ENCODE measurements around the gene HHIPL1. TPM values are rescaled to one million over a fixed set of nuclear protein-coding genes. Genes with fewer than 3 reads are reported as not detected.
A peak's percentile ranks its signal among the peaks of the same experiment; 100 is the strongest.

The HHIPL1 gene
- total and polyA plus RNA-seq, 2 of the 8 experiments (the other 6 are each of a cell fraction or from before 2014, with no cell fraction given), result 1.5 to 2.6 TPM

DNA sequence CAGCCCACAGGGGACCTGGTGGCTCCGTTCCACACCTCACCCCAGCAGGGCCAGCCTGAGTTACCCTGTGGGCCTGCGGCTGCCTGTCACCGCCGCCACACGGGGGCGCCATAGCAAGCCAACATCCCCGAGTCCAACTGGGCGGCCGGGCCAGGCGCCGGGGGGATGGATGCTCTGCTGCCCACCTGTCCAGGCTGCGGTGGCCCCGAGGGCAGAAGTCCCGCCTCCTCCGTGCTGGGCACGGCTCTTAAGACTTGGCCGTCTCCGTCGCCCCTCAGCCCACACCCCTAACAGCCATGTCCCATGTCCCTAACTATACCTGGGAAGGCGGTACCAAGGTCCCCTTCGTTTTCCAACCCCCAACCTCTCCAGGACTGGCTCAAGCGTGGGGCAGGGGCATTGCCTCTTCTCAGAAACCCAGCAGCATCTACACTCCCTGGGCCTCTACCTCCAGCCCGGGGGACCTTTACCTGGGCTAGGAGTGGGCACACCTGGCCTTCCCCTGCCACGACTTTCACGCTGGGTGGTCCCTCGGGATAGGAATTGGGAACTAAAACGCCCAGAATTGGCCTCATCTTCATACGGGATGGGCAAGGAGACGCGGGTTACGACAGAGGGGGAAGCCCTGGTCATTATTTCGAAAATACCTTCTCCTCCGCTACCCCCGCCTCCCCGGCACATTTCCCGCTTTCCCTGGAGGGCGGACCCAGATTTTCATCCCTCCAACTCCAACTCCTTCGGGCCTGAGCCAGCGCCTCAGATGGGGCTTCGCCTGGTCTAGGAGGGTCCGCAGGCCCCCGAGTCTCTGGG is 38.1 kb downstream of the HHIPL1 start (continued):
- TF ChIP-seq CHD1 (IDR thresholded peaks at IDR 0.05; ENCODE audit: low read depth, low read length), result no peak
- TF ChIP-seq CBX5 (IDR thresholded peaks at IDR 0.05; ENCODE audit: low read depth, low read length), result no peak
- no peak; the same call in 1 of the 2 replicates for TF ChIP-seq POLR2AphosphoS5 (IDR thresholded peaks at IDR 0.05; ENCODE audit: low read depth, low read length)
- no peak for TF ChIP-seq TBP (IDR thresholded peaks at IDR 0.05; ENCODE audit: low read depth, low read length)
- no peak for TF ChIP-seq KDM5A (IDR thresholded peaks at IDR 0.05; ENCODE audit: low read length)
- TF ChIP-seq, protein P1, sequence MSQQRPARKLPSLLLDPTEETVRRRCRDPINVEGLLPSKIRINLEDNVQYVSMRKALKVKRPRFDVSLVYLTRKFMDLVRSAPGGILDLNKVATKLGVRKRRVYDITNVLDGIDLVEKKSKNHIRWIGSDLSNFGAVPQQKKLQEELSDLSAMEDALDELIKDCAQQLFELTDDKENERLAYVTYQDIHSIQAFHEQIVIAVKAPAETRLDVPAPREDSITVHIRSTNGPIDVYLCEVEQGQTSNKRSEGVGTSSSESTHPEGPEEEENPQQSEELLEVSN (IDR thresholded peaks at IDR 0.05), result 0 out of 2 replicates have a peak, but pooled peaks have one; percentile 12
- TF ChIP-seq, protein P2, sequence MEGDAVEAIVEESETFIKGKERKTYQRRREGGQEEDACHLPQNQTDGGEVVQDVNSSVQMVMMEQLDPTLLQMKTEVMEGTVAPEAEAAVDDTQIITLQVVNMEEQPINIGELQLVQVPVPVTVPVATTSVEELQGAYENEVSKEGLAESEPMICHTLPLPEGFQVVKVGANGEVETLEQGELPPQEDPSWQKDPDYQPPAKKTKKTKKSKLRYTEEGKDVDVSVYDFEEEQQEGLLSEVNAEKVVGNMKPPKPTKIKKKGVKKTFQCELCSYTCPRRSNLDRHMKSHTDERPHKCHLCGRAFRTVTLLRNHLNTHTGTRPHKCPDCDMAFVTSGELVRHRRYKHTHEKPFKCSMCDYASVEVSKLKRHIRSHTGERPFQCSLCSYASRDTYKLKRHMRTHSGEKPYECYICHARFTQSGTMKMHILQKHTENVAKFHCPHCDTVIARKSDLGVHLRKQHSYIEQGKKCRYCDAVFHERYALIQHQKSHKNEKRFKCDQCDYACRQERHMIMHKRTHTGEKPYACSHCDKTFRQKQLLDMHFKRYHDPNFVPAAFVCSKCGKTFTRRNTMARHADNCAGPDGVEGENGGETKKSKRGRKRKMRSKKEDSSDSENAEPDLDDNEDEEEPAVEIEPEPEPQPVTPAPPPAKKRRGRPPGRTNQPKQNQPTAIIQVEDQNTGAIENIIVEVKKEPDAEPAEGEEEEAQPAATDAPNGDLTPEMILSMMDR (IDR thresholded peaks at IDR 0.05; ENCODE audit: control extremely low read depth in 1 of 3, insufficient read depth in 1 of 3, low read depth in 1 of 3, low read length in 3 of 3), result peak; percentile 87 to 97 (median 88)
- no peak for TF ChIP-seq POLR2A (IDR thresholded peaks at IDR 0.05; ENCODE audit: control extremely low read depth in 1 of 2, low read depth in 2 of 2, low read length in 2 of 2)
- peak; percentile 50 for TF ChIP-seq KDM4A (IDR thresholded peaks at IDR 0.05; ENCODE audit: low read depth, low read length, severe bottlenecking)
- no peak for TF ChIP-seq MAFK (IDR thresholded peaks at IDR 0.05; ENCODE audit: low read depth, low read length)
- TF ChIP-seq GTF2F1 (IDR thresholded peaks at IDR 0.05; ENCODE audit: borderline replicate concordance, low read depth, low read length), result no peak
- TF ChIP-seq RXRA (IDR thresholded peaks at IDR 0.05; ENCODE audit: insufficient read depth, low read depth, low read length), result no peak
- 0 out of 4 replicates have a peak, but pooled peaks of 1 of the 2 experiments have one; percentile 50 for TF ChIP-seq SIN3A (conservative IDR thresholded peaks at IDR 0.05 in 1 of 2, IDR thresholded peaks at IDR 0.05 in 1 of 2; ENCODE audit: low read depth in 1 of 2, low read length in 2 of 2)
- TF ChIP-seq ZNF274 (IDR thresholded peaks at IDR 0.05; ENCODE audit: borderline replicate concordance, extremely low read depth, low read length), result no peak
- TF ChIP-seq KDM1A (IDR thresholded peaks at IDR 0.05; ENCODE audit: borderline replicate concordance, low read length), result no peak
- no peak for TF ChIP-seq TEAD4 (IDR thresholded peaks at IDR 0.05; ENCODE audit: low read depth, low read length)
- TF ChIP-seq NRF1 (IDR thresholded peaks at IDR 0.05; ENCODE audit: low read depth, low read length), result no peak
- no peak for TF ChIP-seq TCF12 (IDR thresholded peaks at IDR 0.05; ENCODE audit: low read depth, low read length)
- TF ChIP-seq RAD21 (IDR thresholded peaks at IDR 0.05 in 1 of 2, conservative IDR thresholded peaks at IDR 0.05 in 1 of 2; ENCODE audit: low read depth in 2 of 2, low read length in 2 of 2), result peak; percentile 69 to 82
- no peak for TF ChIP-seq HDAC2 (IDR thresholded peaks at IDR 0.05; ENCODE audit: borderline replicate concordance in 1 of 2, low read depth in 2 of 2, low read length in 2 of 2)

Measured in H1 (cell line).